HepG2 (cell line): ENCODE results near the gene ADRA2A.

ENCODE experiments used
- CTCF ChIP-seq: sonication (generic); formaldehyde crosslinking; IDR thresholded peaks from 2 replicates; pipeline ENCODE4 v1.5.0; 2020; ENCODE audit warnings: mild to moderate bottlenecking, missing genetic modification reagents, moderate library complexity
- DPF2 ChIP-seq: sonication (generic); formaldehyde crosslinking; IDR thresholded peaks from 2 replicates; pipeline ENCODE4 v1.4.0; 2020; ENCODE audit warnings: mild to moderate bottlenecking, low read depth, missing genetic modification reagents, borderline replicate concordance
- EP300 ChIP-seq, 3 experiments: sonication (generic) in 1 of 3; formaldehyde crosslinking in 1 of 3; IDR thresholded peaks; 2 replicates each; pipeline versions ENCODE4 v1.5.1 to v1.6.1; 2011 to 2020; ENCODE audit warnings: low read depth in 2 of 3, low read length in 2 of 3, borderline replicate concordance in 1 of 3, improper control_type of control experiment in 1 of 3, mild to moderate bottlenecking in 1 of 3, missing genetic modification reagents in 1 of 3, moderate library complexity in 1 of 3
- KDM1A ChIP-seq: IDR thresholded peaks from 2 replicates; pipeline ENCODE4 v1.6.1; 2016; ENCODE audit warnings: missing compliant biosample characterization
- MAX ChIP-seq: IDR thresholded peaks from 2 replicates; pipeline ENCODE4 v1.6.1; 2012; ENCODE audit warnings: inconsistent platforms
- POLR2A ChIP-seq, 2 experiments: IDR thresholded peaks; 2 replicates each; pipeline ENCODE4 v1.6.1; 2011; ENCODE audit warnings: low read depth in 2 of 2, low read length in 2 of 2, mild to moderate bottlenecking in 1 of 2, moderate library complexity in 1 of 2; ENCODE audit not compliant: insufficient read depth in 1 of 2
- RFX5 ChIP-seq: IDR thresholded peaks from 2 replicates; pipeline ENCODE4 v1.6.1; 2011; ENCODE audit warnings: low read depth, low read length, improper control_type of control experiment
- TCF7L2 ChIP-seq: IDR thresholded peaks from 2 replicates; pipeline ENCODE4 v1.6.1; 2011; ENCODE audit warnings: mild to moderate bottlenecking, low read depth, low read length, moderate library complexity
- ZFAT ChIP-seq: sonication (generic); formaldehyde crosslinking; conservative IDR thresholded peaks from 2 replicates; pipeline ENCODE4 v1.8.1; 2023; ENCODE audit warnings: missing genetic modification reagents, inconsistent platforms
- ZNF274 ChIP-seq: sonication (generic); formaldehyde crosslinking; IDR thresholded peaks from 2 replicates; pipeline ENCODE4 v1.5.1; 2020; ENCODE audit warnings: mild to moderate bottlenecking, missing genetic modification reagents
- ZNF580 ChIP-seq: IDR thresholded peaks from 2 replicates; pipeline ENCODE4 v1.6.1; 2016; ENCODE audit warnings: low read depth, borderline replicate concordance

GRCh38 chr10:111104811-111105210, 28.0 kb downstream of the ADRA2A start:
- TF ChIP-seq ZNF274 (CRISPR knock-in tag) = no peak
- no peak for TF ChIP-seq KDM1A (CRISPR knock-in tag)
- no peak for TF ChIP-seq DPF2 (CRISPR knock-in tag)
- TF ChIP-seq MAX = no peak
- TF ChIP-seq CTCF (CRISPR knock-in tag) = no peak
- no peak for TF ChIP-seq ZNF580 (CRISPR knock-in tag)
- TF ChIP-seq EP300 (IDR thresholded peaks at IDR 0.05; ENCODE audit: low read depth in 2 of 2, low read length in 2 of 2) = no peak
- TF ChIP-seq EP300 (CRISPR knock-in tag; IDR thresholded peaks at IDR 0.05; ENCODE audit: borderline replicate concordance) = no peak
- TF ChIP-seq RFX5 = no peak
- TF ChIP-seq TCF7L2 = no peak
- no peak for TF ChIP-seq POLR2A (IDR thresholded peaks at IDR 0.05; ENCODE audit: insufficient read depth in 1 of 2, low read depth in 2 of 2, low read length in 2 of 2)
- TF ChIP-seq ZFAT = no peak
